NCI-H146 (cell line): ENCODE data around the gene DCST1.
A peak's percentile ranks its signal among the peaks of the same experiment; 100 is the strongest.

Experiments used
- DNase-seq: peaks from one replicate; lab custom pipeline; 2025; lab: John Stamatoyannopoulos, UW

Gene DCST1

GRCh38 chr1:155000726-155001424 is 32.7 kb upstream of the DCST1 start:
- peak; percentile 92 for DNase-seq

DNA sequence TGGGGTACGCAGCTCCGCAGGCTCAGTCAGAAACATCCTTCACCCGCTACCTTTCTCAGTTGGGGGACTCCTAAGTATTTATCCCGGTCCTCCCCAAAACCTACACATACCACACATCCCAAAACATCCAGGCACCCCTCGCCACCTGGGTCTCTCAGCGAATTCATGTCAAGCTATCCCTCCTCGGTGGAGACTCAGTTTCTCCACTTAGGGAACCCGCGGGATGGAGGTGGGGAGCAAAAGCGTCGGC is 32.3 kb upstream of the DCST1 start:
- no peak for DNase-seq

DNA sequence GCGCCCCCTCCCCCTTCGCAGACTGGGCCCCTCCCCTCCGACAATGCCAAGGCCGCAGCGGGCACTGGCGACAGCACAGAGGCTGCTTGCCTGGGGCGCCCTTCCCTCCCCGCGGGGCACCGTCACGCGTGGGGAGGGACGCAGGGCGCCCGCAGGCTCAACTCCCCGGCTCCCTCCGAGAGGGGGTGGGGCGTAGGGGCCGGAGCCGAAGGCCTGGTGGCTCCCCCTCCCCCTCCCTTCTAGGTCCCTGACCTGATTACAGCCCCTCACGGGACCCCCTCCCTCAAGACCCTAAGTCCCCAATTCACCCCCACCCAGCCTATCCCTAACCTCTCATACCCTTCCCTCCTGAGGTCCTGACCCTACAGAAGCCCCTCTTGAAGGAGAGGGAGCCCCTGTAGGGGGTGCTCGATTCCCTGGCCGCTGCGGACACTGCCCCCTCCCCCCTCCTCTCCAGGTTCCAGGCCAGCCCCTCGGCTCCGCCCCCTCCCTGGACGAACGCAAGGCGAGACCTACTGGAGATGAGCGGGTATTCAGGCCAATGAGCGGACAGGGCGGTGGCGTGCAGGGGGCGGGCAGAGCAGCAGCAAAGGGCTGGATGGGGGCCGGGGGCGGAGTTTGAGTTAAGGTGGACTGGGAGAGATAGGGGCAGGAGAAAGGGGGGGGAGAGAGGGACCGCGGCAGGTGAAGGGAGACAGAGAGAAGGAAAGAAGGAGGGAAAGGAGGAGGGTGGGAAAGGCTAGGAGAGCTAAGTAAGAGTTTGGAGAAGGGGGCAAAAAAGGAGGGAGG is 31.8 kb upstream of the DCST1 start:
- DNase-seq = peak; percentile 99

DNA sequence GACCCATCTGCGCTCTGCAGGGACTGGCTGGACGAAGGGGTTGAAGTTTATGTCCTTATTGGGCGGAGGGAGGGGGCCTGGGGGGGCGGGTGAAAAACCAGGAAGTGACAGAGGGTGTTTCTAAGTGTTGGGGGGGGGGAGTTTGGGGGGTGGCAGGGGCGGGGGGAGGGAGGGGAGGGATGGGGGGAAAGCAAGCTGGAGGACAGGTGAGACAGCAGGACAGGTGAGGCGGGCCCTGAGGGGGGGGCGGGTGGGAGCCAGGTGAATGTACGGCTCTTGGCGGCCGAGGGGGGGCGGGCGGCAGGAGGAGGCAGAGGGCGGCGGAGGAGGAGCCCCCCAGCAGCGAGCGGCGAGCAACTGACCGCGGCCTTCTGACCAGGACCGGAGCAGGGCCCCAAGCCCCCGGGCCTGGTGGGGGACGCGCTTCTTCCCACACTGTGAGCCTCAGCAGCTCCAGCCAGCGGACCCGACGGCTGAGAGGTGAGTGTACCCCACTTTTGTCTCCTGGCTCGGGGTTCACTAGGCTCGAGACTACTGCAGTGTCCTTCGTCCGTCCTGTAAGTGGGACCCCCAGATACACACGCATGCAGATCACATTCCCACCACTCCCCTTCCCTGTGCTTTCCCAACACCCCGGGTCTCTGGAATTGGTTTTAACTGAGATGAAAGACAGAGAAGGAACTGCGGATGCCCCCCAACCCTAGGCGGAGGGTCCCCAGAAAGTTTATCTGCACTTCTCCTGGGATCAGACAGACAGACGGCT is 31.0 kb upstream of the DCST1 start, which contains the start of gene ZBTB7B:
Gene ZBTB7B (plus strand): TSS at position 339 of the 763 bp plus-strand sequence. CDS start 11,859 bp downstream, outside the sequence.
- DNase-seq = peak; percentile 85

DNA sequence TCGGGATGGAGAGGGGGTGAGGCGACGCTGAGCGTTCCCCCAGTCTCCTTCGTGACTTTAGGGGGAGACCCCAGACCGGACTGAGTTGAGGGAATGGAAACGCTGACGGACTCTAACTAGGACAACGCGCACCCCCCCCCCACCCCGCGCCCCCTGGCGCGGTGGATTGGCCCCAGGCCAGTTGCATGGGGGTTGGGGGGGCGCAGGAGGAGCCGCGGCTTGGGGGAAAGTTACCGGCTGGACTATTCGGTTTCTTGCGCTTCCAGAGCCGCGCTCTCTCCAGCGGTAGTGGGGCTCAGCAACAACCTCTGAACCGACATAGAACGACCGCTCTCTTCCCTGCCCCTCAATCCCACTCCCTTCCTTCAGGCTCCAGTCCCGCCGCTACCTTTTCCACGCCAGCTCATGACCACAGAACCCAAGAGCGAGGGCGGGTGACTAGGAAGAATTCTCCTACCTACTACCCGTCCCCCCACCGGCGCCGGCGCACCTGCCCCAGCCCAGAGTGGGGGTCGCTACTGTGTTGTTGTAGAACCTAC is 30.3 kb upstream of the DCST1 start:
- peak; percentile 56 for DNase-seq

DNA sequence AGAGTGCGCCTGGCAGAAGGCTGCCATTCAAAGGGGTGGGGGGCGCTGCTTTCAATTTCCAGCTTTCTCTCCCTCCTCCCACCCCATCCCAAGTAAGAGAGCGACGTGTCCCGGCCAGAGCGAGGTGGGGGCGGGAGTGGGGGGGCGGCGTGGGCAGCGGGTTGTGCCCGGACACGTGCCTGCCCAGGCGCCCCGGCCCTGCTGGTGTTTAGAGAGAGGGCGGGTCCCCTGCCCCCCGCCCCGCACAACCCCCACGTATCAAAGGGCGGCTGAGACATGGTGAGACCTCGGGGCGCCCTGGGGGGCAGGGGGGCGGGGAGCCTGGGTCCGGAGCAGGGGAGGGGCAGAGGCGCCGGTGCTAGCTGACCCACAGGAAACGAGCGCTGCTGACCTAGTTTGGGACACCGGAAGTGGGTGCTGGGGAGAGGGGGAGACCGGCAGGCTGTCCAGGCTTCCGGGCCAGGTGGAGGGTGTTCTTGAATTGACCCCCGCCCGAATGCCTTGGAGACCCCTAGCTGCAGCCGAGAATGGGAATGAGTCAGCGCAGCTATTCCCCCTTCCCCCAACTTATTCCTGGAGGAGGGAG is 29.8 kb upstream of the DCST1 start:
- DNase-seq = peak; percentile 40

GRCh38 chr1:155004352-155005075 is 29.1 kb upstream of the DCST1 start:
- DNase-seq = no peak

GRCh38 chr1:155005076-155006011 is 28.3 kb upstream of the DCST1 start:
- no peak for DNase-seq

DNA sequence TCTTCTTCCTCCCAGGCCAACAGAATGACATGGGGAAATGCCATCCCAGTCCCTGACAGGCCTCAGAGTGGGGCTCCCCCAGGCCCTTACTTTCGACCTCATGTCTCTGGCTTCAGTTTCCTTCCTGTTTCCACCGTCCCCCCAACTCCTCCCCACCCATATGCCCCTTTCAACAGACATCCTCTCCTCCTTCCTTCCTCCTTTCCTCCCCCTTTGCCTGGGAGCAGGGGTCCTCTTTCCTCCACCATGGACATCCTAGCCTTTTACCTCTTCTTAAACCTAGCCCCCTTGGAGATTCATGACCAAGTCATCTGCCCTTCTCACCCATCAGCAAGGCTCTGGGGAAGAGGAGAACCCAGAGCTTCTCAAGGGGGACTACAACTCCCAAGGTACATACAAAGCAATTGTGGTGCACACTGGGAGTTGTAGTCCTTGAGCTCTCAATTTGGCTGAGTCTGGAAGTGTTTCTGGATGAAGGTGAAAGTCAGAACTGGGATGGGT is 27.0 kb upstream of the DCST1 start:
- DNase-seq = no peak

DNA sequence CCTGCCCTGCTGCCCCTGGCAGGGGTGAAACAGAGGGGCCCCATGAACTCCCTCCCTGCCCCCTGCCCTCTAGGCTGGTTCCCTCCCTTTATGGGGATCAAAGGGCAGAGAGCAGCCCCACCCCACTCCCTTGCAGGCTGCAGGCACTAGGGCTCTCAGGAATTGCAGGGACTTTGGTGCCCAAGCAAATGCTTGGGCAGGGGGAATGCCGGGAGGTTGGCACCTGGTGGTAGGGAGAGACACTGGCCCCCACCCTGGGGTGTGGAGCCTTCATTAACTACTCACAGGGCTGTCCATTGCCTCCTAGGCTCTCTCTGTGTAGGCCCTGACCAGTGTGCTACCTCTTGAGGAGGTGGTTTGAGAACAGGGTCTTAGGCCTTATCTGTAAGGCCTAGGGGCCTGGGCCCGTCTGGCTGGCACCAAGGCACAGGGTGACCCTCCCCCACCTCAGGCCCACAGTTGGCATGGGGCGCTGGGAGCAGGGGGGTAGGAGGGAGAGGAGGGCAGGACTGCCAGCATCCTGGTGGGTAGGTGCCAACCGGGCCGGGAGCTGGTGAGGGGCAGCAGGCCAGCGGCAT is 26.3 kb upstream of the DCST1 start:
- DNase-seq = no peak

DNA sequence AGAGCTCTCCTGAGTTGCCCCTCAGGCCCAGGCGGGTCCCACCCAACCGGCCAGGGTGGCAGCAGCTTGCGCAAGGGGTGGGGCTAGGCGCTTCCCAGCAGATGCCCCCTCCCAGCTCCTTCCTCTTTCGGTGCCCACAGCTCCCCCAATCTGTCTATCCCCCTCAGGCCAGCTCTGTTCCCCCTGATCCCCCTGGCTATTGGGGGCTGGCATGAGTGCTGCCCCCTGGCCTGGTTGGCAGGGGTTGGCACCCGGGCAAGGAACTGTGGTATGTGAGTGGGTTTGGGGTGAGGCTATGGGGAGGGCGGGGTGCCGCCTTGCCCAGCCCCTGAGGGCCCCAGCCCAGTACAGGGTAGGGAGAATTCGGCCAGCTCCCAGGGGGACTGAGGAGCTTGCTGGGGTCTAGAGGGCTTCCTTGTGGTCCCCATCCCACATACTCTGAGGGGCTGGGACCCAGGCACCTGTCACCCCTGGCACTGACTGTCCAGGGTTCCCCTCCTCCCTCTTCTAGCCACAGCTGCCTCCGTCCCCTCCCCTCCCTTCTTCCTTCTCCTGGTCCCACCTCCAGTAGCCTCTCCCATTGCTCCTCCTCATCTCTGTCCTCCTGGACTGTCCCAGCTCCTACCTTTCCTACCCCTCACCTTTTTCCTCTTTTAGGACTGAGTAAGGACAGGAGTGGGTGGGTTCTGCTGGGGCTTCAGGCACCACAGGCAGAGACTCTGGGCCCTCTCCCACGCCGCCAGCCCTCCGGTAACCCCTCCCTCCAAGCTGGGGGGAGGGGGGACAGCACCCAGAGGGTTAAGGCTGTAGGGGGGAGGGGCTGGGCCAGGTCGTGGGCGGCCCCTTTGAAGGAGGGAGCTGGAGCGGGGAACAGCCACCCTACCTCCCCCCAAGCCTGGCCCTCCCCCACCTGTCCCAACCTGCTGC is 25.3 kb upstream of the DCST1 start:
- DNase-seq = no peak

DNA sequence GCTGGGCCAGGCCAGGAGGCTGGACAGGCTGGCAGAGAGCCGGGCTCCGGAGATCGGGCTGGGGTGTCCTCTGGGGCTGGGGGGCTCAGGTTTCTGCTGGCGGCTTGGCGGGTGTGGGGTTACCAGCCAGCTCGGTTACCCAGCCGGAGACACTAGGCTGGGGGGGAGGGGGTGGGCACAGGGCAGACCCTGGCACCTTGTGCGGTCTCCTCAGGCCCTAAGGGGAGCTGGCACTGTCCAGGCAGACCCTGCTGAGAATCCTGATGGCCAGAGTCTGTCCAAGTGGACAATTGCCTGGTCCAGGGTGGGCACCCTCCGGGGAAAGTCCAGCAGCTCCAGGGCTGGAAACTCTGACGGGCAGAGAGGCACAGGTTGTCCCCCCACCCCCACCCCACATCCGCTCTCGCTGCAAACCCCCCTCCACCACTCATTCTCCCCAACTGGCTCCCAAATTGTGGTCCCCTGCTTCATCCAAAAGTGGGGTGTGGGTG is 24.4 kb upstream of the DCST1 start:
- no peak for DNase-seq

GRCh38 chr1:155009742-155010141 is 23.9 kb upstream of the DCST1 start:
- DNase-seq = no peak

GRCh38 chr1:155010211-155010918 is 23.3 kb upstream of the DCST1 start:
- no peak for DNase-seq

- no peak for DNase-seq
Observed at GRCh38 chr1:155011004-155011416, 22.6 kb upstream of the DCST1 start.

DNA sequence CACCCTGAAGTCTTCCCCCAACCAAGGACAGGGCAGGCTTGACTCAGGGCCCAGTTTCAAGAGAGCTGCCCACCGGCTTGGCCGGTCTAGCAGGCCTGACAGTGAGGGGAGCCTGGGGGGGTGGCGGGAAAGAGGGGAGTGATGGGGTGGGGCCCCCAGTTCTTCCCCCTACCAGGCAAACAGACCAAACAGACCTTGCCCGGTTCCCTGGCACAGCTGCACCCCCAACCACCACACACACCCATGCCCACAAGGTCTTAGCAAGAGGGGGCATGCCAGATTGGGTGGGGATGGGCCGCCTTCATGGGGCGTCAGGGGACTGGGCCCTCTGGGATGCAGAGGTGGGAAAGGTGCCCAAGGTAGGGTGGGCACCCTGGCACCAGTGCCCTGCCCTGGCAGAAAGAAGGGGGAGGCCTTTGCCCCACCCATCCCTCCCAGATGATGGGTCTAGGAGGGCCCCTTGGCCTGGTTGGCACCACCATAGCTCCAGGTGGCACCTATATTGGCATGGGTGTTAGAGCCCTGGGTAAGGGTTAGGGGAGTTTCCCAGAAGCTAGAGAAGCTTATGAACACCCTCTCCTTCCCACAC is 22.1 kb upstream of the DCST1 start:
- DNase-seq = no peak

GRCh38 chr1:155012026-155012546 is 21.5 kb upstream of the DCST1 start:
- peak; percentile 48 for DNase-seq
